Measurements from ENCODE around the gene GRAMD2A. TPM values are rescaled to one million over a fixed set of nuclear protein-coding genes. Genes with fewer than 3 reads are reported as not detected.

GRAMD2A gene
- total and polyA plus RNA-seq, 8 donors = 6.2 to 36.1 (median 8.9) TPM

DNA sequence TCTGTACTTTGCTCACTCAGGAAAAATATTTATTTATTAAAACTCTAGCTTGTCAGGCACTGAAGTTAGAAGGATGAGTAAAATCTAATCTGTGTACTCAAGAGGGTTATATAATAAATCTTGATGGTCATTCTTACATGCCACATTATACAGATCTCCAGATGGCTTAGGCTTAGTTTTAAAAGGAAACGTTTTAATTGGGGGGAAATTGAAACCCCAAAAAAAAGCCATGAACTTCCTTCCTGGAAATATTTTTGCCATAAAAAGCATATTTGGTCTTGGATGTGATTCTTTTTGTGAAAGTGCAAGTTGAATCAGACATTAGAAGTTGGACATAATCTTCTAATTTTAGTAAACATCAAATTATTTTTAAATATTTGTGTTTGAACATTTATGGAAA is 73.4 kb downstream of the GRAMD2A start:
- intact Hi-C loops (cut with DNase I) = no loop called here
- H3K27me3 ChIP-seq = no peaks in the 10 kb centered on the region
- DNase-seq = no peak
- TF ChIP-seq, protein P1, sequence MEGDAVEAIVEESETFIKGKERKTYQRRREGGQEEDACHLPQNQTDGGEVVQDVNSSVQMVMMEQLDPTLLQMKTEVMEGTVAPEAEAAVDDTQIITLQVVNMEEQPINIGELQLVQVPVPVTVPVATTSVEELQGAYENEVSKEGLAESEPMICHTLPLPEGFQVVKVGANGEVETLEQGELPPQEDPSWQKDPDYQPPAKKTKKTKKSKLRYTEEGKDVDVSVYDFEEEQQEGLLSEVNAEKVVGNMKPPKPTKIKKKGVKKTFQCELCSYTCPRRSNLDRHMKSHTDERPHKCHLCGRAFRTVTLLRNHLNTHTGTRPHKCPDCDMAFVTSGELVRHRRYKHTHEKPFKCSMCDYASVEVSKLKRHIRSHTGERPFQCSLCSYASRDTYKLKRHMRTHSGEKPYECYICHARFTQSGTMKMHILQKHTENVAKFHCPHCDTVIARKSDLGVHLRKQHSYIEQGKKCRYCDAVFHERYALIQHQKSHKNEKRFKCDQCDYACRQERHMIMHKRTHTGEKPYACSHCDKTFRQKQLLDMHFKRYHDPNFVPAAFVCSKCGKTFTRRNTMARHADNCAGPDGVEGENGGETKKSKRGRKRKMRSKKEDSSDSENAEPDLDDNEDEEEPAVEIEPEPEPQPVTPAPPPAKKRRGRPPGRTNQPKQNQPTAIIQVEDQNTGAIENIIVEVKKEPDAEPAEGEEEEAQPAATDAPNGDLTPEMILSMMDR (IDR thresholded peaks at IDR 0.05) = no peak
- H3K4me3 ChIP-seq = no peak overlapping the region
- peaks cover 0 to 1% of the 10 kb centered on the region in 2 donors for H3K4me1 ChIP-seq
- no peak for ATAC-seq
- no peaks in the 10 kb centered on the region for H3K36me3 ChIP-seq
- no peak overlapping the region for H3K27ac ChIP-seq
- no peaks in the 10 kb centered on the region for H3K9me3 ChIP-seq

DNA sequence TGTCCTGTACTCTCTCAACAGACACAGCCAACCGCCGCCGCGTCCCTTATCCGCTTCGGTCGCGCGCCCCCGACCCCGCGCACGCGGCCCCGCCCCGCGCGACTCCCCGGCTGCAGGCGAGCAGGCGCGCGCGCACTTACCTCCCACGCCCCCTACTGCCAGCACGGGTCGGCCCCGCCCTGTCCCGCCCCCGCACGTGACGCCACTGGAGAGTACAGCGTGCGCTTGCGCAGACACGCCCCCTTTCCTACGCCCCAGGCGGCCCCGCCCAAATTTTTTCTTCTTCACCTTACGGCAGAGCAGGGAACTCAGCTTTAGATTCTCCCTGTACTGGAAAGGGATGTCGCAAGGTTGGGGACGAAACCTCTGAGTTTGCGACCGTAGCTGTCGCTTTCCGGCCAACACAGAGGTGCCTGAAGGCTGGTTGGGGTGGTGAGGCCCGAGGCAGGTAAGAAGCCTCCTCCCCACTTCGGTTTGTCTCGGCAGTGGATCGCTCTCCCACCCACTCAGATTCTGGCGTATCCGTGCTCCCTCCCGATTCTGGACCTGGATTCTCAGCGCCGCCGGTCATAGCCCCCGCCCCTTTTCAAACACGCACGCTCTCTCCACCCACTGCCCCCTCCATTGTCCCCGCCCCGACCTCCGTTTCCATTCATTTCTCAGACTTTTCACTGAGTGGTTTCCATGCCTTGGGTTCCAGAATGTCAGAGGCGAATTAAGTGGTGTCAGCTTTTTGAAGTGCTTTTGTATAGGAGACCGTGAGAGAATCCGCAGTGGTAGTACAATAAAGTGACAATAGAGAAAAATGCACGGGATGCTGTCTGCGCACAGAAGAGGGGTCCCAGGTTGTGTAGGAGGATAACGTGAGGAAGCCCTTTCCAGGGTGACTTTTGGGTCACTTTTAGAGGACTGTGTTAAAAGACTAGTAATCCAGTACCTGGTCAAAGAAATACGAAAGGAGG is 79.3 kb downstream of the GRAMD2A start, which contains the start of the genes MYO9A and SENP8:
Gene MYO9A (minus strand): TSS at position 134 of the 962 bp plus-strand sequence. CDS start 71,587 bp downstream, outside the sequence.
Gene SENP8 (plus strand): TSS at position 387 of the 962 bp plus-strand sequence. CDS start 21,221 bp downstream, outside the sequence.
- intact Hi-C loops (cut with DNase I) = no loop called here
- no peaks in the 10 kb centered on the region for H3K27me3 ChIP-seq
- peak within 1 kb of the TSS; percentile 94 to 98 for H3K27ac ChIP-seq
- TF ChIP-seq, protein P1 (IDR thresholded peaks at IDR 0.05) = no peak
- ATAC-seq (peak; percentile 86), DNase-seq (peak; percentile 97 to 99 (median 98))
- H3K4me1 ChIP-seq = peaks cover 6 to 27% of the 10 kb centered on the region in 2 donors
- no peaks in the 10 kb centered on the region for H3K36me3 ChIP-seq
- H3K4me3 ChIP-seq = peak within 1 kb of the TSS; percentile 83 to 91
- H3K9me3 ChIP-seq = no peaks in the 10 kb centered on the region

DNA sequence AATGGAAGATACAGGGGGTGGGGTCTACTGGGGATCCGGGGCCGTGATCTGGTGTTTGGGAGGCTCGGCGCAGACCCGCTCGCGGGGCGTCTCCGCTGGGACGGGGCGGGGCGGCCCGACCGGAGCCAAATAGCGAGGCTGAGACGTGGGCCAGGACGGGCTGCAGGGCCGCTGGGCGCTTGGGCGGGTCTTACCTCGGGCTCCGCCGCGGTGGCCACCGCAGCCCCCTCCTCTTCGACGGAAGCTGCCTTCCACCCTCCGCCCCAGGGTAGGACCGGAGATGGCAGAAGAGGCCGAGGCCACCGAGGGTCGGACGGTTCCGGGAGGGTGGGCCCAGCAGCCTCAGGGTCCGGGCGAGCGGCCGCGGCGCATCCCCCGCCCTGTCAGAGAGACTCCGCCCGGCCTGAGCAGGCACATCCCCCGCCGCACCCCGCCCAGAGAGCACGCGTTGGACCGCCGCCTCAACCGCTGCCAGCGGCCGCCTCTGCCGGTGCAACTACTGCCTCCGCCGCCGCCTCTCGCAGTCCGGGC is 80.0 kb downstream of the GRAMD2A start:
- intact Hi-C loops (cut with DNase I) = no loop called here

DNA sequence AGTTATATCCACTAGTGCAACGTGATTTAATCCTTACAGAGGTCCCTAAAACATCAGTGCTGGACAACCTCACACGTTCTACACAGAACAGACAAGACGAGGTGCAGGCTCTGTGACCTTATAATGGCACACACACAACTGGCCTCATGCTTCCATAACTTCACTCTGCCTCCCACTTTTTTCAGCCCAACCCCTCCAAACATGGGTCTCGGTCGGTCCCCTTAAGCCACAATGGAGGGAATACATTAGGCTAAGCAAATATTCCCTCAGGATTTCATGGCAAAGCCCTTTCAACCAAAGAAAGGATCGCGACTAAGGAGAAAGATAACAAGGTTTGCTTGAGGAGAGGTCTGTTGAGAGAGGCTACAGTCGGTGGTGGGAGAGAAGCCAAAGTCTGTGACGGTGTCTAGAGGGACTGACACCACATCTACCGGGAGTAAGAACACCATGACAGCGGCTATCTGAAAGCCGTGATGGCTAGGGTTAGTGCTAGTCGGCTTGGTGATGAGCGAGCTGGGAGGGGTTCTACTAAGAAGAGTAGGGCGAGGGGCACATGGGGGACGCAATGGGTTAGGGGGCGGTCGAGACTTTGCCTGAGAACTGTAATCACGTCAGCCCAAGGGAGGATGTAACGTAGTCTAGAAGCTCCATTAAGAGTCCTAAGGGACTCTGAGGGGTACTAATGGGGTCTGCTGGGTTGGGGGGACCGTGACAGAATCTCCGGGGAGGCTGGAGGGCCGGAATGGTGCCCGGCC is 80.7 kb downstream of the GRAMD2A start:
- peak in 2 of 4 donors; percentile 46 to 50 for DNase-seq
- intact Hi-C loops (cut with DNase I) = no loop called here

More for the DNA sequence above, 80.0 kb downstream of the GRAMD2A start:
- peak overlapping the region; percentile 83 to 91 for H3K4me3 ChIP-seq
- H3K4me1 ChIP-seq = peaks cover 6 to 27% of the 10 kb centered on the region in 2 donors
- peak overlapping the region; percentile 94 to 98 for H3K27ac ChIP-seq
- TF ChIP-seq, protein P1 (IDR thresholded peaks at IDR 0.05) = no peak
- no peaks in the 10 kb centered on the region for H3K36me3 ChIP-seq
- H3K9me3 ChIP-seq = no peaks in the 10 kb centered on the region
- ATAC-seq (peak; percentile 83), DNase-seq (peak; percentile 85 to 95 (median 89))
- H3K27me3 ChIP-seq = no peaks in the 10 kb centered on the region

More for the DNA sequence above, 80.7 kb downstream of the GRAMD2A start:
- Histone ChIP-seq H3K36me3 (no peaks in the 10 kb centered on the region), H3K9me3 (no peaks in the 10 kb centered on the region), H3K4me3 (peak overlapping the region; percentile 83 to 91), H3K4me1 (peaks cover 6 to 27% of the 10 kb centered on the region in 2 donors), H3K27me3 (no peaks in the 10 kb centered on the region), H3K27ac (peak overlapping the region; percentile 94 to 98)
- peak; percentile 6 for ATAC-seq
- TF ChIP-seq, protein P1 (IDR thresholded peaks at IDR 0.05) = no peak
